HEK293 (cell line): ENCODE data around the gene RGL2.

Experiments used
- BCL6B ChIP-seq: fragments of 450-650 bp; formaldehyde crosslinking; IDR thresholded peaks from 2 replicates; pipeline ENCODE4 v1.5.1; 2017; ENCODE audit warnings: missing biosample characterization, missing genetic modification characterization
- KLF10 ChIP-seq: fragments of 450-650 bp; IDR thresholded peaks from 2 replicates; pipeline ENCODE4 v1.5.1; 2018; ENCODE audit warnings: missing biosample characterization, mild to moderate bottlenecking, missing genetic modification characterization
- MZF1 ChIP-seq: fragments of 450-650 bp; formaldehyde crosslinking; IDR thresholded peaks from 2 replicates; pipeline ENCODE4 v1.5.1; 2017; ENCODE audit warnings: missing biosample characterization, missing genetic modification characterization, borderline replicate concordance
- OSR2 ChIP-seq: fragments of 450-650 bp; formaldehyde crosslinking; IDR thresholded peaks from 2 replicates; pipeline ENCODE4 v1.5.1; 2016; ENCODE audit warnings: missing biosample characterization, missing genetic modification characterization
- OVOL3 ChIP-seq: fragments of 450-650 bp; formaldehyde crosslinking; IDR thresholded peaks from 2 replicates; pipeline ENCODE4 v1.5.1; 2016; ENCODE audit warnings: missing biosample characterization, missing genetic modification characterization
- PATZ1 ChIP-seq: fragments of 450-650 bp; formaldehyde crosslinking; IDR thresholded peaks from 2 replicates; pipeline ENCODE4 v1.5.1; 2016; ENCODE audit warnings: missing biosample characterization, missing genetic modification characterization
- PBX3 ChIP-seq: sonication (generic); formaldehyde crosslinking; IDR thresholded peaks from 2 replicates; pipeline ENCODE4 v1.8.1; 2022; ENCODE audit warnings: mild to moderate bottlenecking, moderate library complexity, missing genetic modification reagents
- REPIN1 ChIP-seq: fragments of 450-650 bp; formaldehyde crosslinking; IDR thresholded peaks from 2 replicates; pipeline ENCODE4 v1.5.1; 2017; ENCODE audit warnings: missing biosample characterization, missing genetic modification characterization, low read depth
- SP7 ChIP-seq: fragments of 450-650 bp; formaldehyde crosslinking; IDR thresholded peaks from 2 replicates; pipeline ENCODE4 v1.5.1; 2016; ENCODE audit warnings: missing biosample characterization, missing genetic modification characterization
- ZBTB17 ChIP-seq: fragments of 450-650 bp; formaldehyde crosslinking; IDR thresholded peaks from 2 replicates; pipeline ENCODE4 v1.5.1; 2016; ENCODE audit warnings: missing biosample characterization, missing genetic modification characterization
- ZBTB20 ChIP-seq: fragments of 450-650 bp; formaldehyde crosslinking; IDR thresholded peaks from 2 replicates; pipeline ENCODE4 v1.5.1; 2016; ENCODE audit warnings: missing biosample characterization, missing genetic modification characterization
- ZEB2 ChIP-seq: fragments of 450-650 bp; formaldehyde crosslinking; IDR thresholded peaks from 2 replicates; pipeline ENCODE4 v1.5.1; 2016; ENCODE audit warnings: missing biosample characterization, missing genetic modification characterization
- ZNF121 ChIP-seq: fragments of 450-650 bp; formaldehyde crosslinking; IDR thresholded peaks from 2 replicates; pipeline ENCODE4 v1.5.1; 2016; ENCODE audit warnings: missing biosample characterization, missing genetic modification characterization
- ZNF184 ChIP-seq: fragments of 450-650 bp; IDR thresholded peaks from 2 replicates; pipeline ENCODE4 v1.5.1; 2018; ENCODE audit warnings: missing biosample characterization, mild to moderate bottlenecking, missing genetic modification characterization
- ZNF211 ChIP-seq: fragments of 450-650 bp; formaldehyde crosslinking; IDR thresholded peaks from 2 replicates; pipeline ENCODE4 v1.5.1; 2016; ENCODE audit warnings: low read depth, missing biosample characterization, missing genetic modification characterization
- ZNF24 ChIP-seq: fragments of 450-650 bp; formaldehyde crosslinking; IDR thresholded peaks from 2 replicates; pipeline ENCODE4 v1.5.1; 2016; ENCODE audit warnings: missing biosample characterization, missing genetic modification characterization
- ZNF248 ChIP-seq: fragments of 450-650 bp; formaldehyde crosslinking; IDR thresholded peaks from 2 replicates; pipeline ENCODE4 v1.5.1; 2017; ENCODE audit warnings: missing biosample characterization, missing genetic modification characterization
- ZNF266 ChIP-seq: fragments of 450-650 bp; formaldehyde crosslinking; IDR thresholded peaks from 2 replicates; pipeline ENCODE4 v1.5.1; 2016; ENCODE audit warnings: missing biosample characterization, missing genetic modification characterization, low read depth
- ZNF324 ChIP-seq: fragments of 450-650 bp; formaldehyde crosslinking; IDR thresholded peaks from 2 replicates; pipeline ENCODE4 v1.5.1; 2016; ENCODE audit warnings: missing biosample characterization, missing genetic modification characterization
- ZNF335 ChIP-seq: fragments of 450-650 bp; formaldehyde crosslinking; conservative IDR thresholded peaks from 2 replicates; pipeline ENCODE4 v1.5.1; 2016; ENCODE audit warnings: missing biosample characterization, missing genetic modification characterization
- ZNF391 ChIP-seq: fragments of 450-650 bp; formaldehyde crosslinking; IDR thresholded peaks from 2 replicates; pipeline ENCODE4 v1.5.1; 2016; ENCODE audit warnings: low read depth, missing biosample characterization, missing genetic modification characterization, borderline replicate concordance
- ZNF394 ChIP-seq: fragments of 450-650 bp; formaldehyde crosslinking; IDR thresholded peaks from 2 replicates; pipeline ENCODE4 v1.5.1; 2016; ENCODE audit warnings: missing biosample characterization, missing genetic modification characterization, mild to moderate bottlenecking, moderate library complexity, borderline replicate concordance
- ZNF398 ChIP-seq: fragments of 450-650 bp; formaldehyde crosslinking; IDR thresholded peaks from 2 replicates; pipeline ENCODE4 v1.5.1; 2017; ENCODE audit warnings: missing biosample characterization, missing genetic modification characterization
- ZNF423 ChIP-seq: fragments of 450-650 bp; formaldehyde crosslinking; IDR thresholded peaks from 2 replicates; pipeline ENCODE4 v1.5.1; 2016; ENCODE audit warnings: missing biosample characterization, missing genetic modification characterization
- ZNF513 ChIP-seq: fragments of 450-650 bp; IDR thresholded peaks from 2 replicates; pipeline ENCODE4 v1.5.1; 2018; ENCODE audit warnings: missing biosample characterization, missing genetic modification characterization
- ZNF561 ChIP-seq: fragments of 450-650 bp; IDR thresholded peaks from 2 replicates; pipeline ENCODE4 v1.5.1; 2018; ENCODE audit warnings: missing biosample characterization, missing genetic modification characterization, borderline replicate concordance
- ZNF596 ChIP-seq: fragments of 450-650 bp; IDR thresholded peaks from 2 replicates; pipeline ENCODE4 v1.5.0; 2018; ENCODE audit warnings: missing biosample characterization, mild to moderate bottlenecking, missing genetic modification characterization, moderate library complexity
- ZNF610 ChIP-seq: fragments of 450-650 bp; formaldehyde crosslinking; IDR thresholded peaks from 2 replicates; pipeline ENCODE4 v1.5.1; 2016; ENCODE audit warnings: missing biosample characterization, missing genetic modification characterization, borderline replicate concordance
- ZNF621 ChIP-seq: fragments of 450-650 bp; formaldehyde crosslinking; IDR thresholded peaks from 2 replicates; pipeline ENCODE4 v1.5.1; 2017; ENCODE audit warnings: missing biosample characterization, missing genetic modification characterization
- ZNF626 ChIP-seq: fragments of 450-650 bp; sonication (Bioruptor Pico); formaldehyde crosslinking; IDR thresholded peaks from 2 replicates; pipeline ENCODE4 v1.5.1; 2018; ENCODE audit warnings: missing biosample characterization, missing genetic modification characterization, inconsistent platforms
- ZNF660 ChIP-seq: fragments of 450-650 bp; IDR thresholded peaks from 2 replicates; pipeline ENCODE4 v1.5.1; 2018; ENCODE audit warnings: missing biosample characterization, mild to moderate bottlenecking, missing genetic modification characterization
- ZNF747 ChIP-seq: fragments of 450-650 bp; formaldehyde crosslinking; IDR thresholded peaks from 2 replicates; pipeline ENCODE4 v1.5.1; 2016; ENCODE audit warnings: missing biosample characterization, missing genetic modification characterization
- ZSCAN30 ChIP-seq: fragments of 450-650 bp; IDR thresholded peaks from 2 replicates; pipeline ENCODE4 v1.5.1; 2018; ENCODE audit warnings: missing biosample characterization, mild to moderate bottlenecking, missing genetic modification characterization, moderate library complexity

Gene RGL2

GRCh38 chr6:33276864-33277662 lies 21.7 kb downstream of the RGL2 start, which contains the start of gene B3GALT4 (continued):
- TF ChIP-seq REPIN1 (tag by site-specific recombination) (0 out of 2 replicates have a peak, but pooled peaks have one; percentile 63), ZNF248 (tag by site-specific recombination) (no peak), ZSCAN30 (tag by site-specific recombination) (peak; percentile 96), ZNF391 (tag by site-specific recombination) (peak; percentile 73; the same call in 1 of the 2 replicates), ZNF121 (tag by site-specific recombination) (no peak), OVOL3 (tag by site-specific recombination) (no peak), PATZ1 (tag by site-specific recombination) (peak; percentile 87), ZNF211 (no peak), ZNF513 (tag by site-specific recombination) (peak; percentile 33; the same call in 1 of the 2 replicates), ZNF335 (tag by site-specific recombination) (peak; percentile 41), ZNF266 (tag by site-specific recombination) (no peak), PBX3 (CRISPR knock-in tag) (peak; percentile 89), ZNF621 (tag by site-specific recombination) (no peak), SP7 (tag by site-specific recombination) (peak; percentile 81), ZNF610 (tag by site-specific recombination) (peak; percentile 94), ZNF626 (tag by site-specific recombination) (no peak; the same call in 1 of the 2 replicates), ZBTB17 (tag by site-specific recombination) (peak; percentile 86), ZNF398 (tag by site-specific recombination) (peak; percentile 44; the same call in 1 of the 2 replicates), ZBTB20 (tag by site-specific recombination) (peak; percentile 96), ZNF394 (peak; percentile 42; the same call in 1 of the 2 replicates), ZNF423 (tag by site-specific recombination) (no peak), OSR2 (tag by site-specific recombination) (peak; percentile 24; the same call in 1 of the 2 replicates), ZNF24 (tag by site-specific recombination) (peak; percentile 50; the same call in 1 of the 2 replicates), ZNF660 (peak; percentile 93), ZNF324 (peak; percentile 71; the same call in 1 of the 2 replicates), BCL6B (tag by site-specific recombination) (no peak), ZNF184 (tag by site-specific recombination) (peak; percentile 44; the same call in 1 of the 2 replicates), ZEB2 (peak; percentile 95), ZNF747 (tag by site-specific recombination) (no peak), ZNF561 (tag by site-specific recombination) (peak; percentile 91), MZF1 (peak; percentile 86), KLF10 (tag by site-specific recombination) (peak; percentile 87), ZNF596 (peak; percentile 72)
